Measurements from ENCODE around the gene ADM5. TPM values are rescaled to one million over a fixed set of nuclear protein-coding genes. Genes with fewer than 3 reads are reported as not detected.

Gene ADM5
- polyA plus RNA-seq, 3 donors: 1.2 TPM; not detected in 2

DNA sequence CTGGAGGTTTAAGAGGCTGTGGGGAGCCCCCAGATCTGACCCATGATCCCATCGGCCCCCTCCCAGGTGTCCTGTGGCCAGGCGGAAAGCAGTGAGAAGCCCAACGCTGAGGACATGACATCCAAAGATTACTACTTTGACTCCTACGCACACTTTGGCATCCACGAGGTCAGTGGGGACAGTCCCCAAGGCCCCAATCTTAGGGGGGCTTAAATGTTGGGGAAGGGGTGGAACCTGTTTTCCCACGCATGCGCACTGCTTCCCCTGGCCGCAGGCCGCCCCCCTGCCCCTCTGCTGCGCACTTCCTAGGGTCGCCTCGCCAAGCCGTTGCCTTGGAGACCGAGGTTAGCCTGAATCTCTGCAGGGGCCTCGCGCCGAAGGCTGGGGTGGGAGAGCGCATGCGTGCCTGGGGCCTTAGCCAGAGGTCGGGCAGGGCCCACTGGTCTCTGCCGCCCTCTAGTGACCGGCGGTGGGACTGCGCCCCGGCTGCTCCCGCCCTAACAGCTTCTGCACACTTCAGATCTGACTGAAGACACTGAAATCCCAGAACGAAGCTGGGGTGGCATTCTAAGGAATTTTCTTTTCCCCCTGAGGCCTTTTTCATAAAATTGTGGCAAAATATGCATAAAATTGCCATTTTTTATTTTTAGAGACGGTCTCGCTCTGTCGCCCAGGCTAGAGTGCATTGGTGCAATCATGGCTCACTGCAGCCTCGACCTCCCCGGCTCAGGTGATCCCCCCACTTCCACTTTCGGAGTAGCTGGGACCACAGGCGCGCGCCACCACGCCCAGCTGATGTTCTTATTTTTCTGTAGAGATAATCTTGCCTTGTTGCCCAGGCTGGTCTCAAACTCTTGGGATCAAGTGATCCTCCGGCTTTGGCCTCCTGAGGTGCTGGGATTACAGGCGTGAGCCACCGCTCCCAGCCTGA is 8.7 kb upstream of the ADM5 start:
- peaks cover 25% of the 10 kb centered on the region for H4K20me1 ChIP-seq (ENCODE audit: insufficient read depth, low read length)
- Mint-ChIP-seq H3K36me3 (peaks cover 35 to 46% of the 10 kb centered on the region in 2 donors), H3K27ac (peak overlapping the region in 3 of 7 donors; percentile 27 to 84 (median 73)), H3K4me1 (peaks cover 18% of the 10 kb centered on the region), H3K4me3 (no peak overlapping the region), H3K27me3 (ENCODE audit: low read depth in 3 of 3) (peaks cover 0 to 7% (median 0%) of the 10 kb centered on the region in 3 donors), H3K9me3 (peaks cover 0 to 2% (median 0%) of the 10 kb centered on the region in 7 donors)
- H2AFZ ChIP-seq (ENCODE audit: insufficient read depth, low read depth, low read length, poor library complexity, severe bottlenecking): peak overlapping the region; percentile 73
- peaks cover 23 to 37% of the 10 kb centered on the region in 2 donors for H3K4me1 ChIP-seq (ENCODE audit: control insufficient read depth in 1 of 2, insufficient read depth in 2 of 2, low read length in 2 of 2)
- WGBS (ENCODE audit: insufficient coverage): 40% methylated on average over 34 of the region's 40 CpGs
- no peaks in the 10 kb centered on the region for H3K27me3 ChIP-seq (ENCODE audit: control insufficient read depth in 2 of 2, insufficient read depth in 2 of 2, low read length in 2 of 2)
- H3K9ac ChIP-seq (ENCODE audit: insufficient read depth, low read length, poor library complexity, severe bottlenecking): no peak overlapping the region
- intact Hi-C loops (cut with micrococcal nuclease): no loop called here
- peak; percentile 85 to 92 (median 86) for DNase-seq
- TF ChIP-seq, protein P1, sequence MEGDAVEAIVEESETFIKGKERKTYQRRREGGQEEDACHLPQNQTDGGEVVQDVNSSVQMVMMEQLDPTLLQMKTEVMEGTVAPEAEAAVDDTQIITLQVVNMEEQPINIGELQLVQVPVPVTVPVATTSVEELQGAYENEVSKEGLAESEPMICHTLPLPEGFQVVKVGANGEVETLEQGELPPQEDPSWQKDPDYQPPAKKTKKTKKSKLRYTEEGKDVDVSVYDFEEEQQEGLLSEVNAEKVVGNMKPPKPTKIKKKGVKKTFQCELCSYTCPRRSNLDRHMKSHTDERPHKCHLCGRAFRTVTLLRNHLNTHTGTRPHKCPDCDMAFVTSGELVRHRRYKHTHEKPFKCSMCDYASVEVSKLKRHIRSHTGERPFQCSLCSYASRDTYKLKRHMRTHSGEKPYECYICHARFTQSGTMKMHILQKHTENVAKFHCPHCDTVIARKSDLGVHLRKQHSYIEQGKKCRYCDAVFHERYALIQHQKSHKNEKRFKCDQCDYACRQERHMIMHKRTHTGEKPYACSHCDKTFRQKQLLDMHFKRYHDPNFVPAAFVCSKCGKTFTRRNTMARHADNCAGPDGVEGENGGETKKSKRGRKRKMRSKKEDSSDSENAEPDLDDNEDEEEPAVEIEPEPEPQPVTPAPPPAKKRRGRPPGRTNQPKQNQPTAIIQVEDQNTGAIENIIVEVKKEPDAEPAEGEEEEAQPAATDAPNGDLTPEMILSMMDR (IDR thresholded peaks at IDR 0.05): peak; percentile 97
- peaks cover 37% of the 10 kb centered on the region for H3K79me2 ChIP-seq (ENCODE audit: insufficient read depth, low read length)
- peak overlapping the region in 2 of 3 experiments; percentile 8 to 68 for H3K4me3 ChIP-seq (replicated peaks in 1 of 3; ENCODE audit: low read depth in 2 of 3, low read length in 3 of 3)
- H3K27ac ChIP-seq (ENCODE audit: low read depth in 1 of 2, low read length in 2 of 2): peak overlapping the region in 1 of 2 donors; percentile 45
- H3K36me3 ChIP-seq (replicated peaks in 1 of 2; ENCODE audit: control insufficient read depth in 1 of 2, insufficient read depth in 2 of 2, low read length in 2 of 2): peaks cover 26 to 39% of the 10 kb centered on the region in 2 donors
- H3K9me3 ChIP-seq (replicated peaks in 1 of 2; ENCODE audit: control insufficient read depth in 1 of 2, insufficient read depth in 1 of 2, low read length in 2 of 2): no peaks in the 10 kb centered on the region
- peak overlapping the region; percentile 75 for H3K4me2 ChIP-seq (replicated peaks; ENCODE audit: extremely low read depth, low read length, poor library complexity, severe bottlenecking)

DNA sequence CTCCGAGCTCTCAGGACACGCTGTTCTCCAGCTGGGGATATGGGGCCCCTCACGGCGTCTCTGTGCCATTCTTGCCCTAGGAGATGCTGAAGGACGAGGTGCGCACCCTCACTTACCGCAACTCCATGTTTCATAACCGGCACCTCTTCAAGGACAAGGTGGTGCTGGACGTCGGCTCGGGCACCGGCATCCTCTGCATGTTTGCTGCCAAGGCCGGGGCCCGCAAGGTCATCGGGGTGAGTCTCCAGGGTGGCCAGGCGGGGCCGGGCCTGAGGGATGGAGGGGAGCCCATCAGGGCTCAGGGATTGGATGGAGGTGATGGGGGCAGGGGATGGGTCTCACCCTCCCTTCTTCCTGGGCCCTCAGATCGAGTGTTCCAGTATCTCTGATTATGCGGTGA is 7.6 kb upstream of the ADM5 start:
- H3K4me1 Mint-ChIP-seq: peaks cover 14% of the 10 kb centered on the region

More for the DNA sequence above, 7.6 kb upstream of the ADM5 start:
- Mint-ChIP-seq H3K27me3 (ENCODE audit: low read depth in 3 of 3) (peaks cover 0 to 6% (median 0%) of the 10 kb centered on the region in 3 donors), H3K36me3 (peaks cover 41 to 53% of the 10 kb centered on the region in 2 donors), H3K27ac (peak overlapping the region in 3 of 7 donors; percentile 13 to 72 (median 46)), H3K4me3 (no peak overlapping the region), H3K9me3 (peaks cover 0 to 2% (median 0%) of the 10 kb centered on the region in 7 donors)
- no peak overlapping the region for H3K27ac ChIP-seq (ENCODE audit: low read depth in 1 of 2, low read length in 2 of 2)
- intact Hi-C loops (cut with micrococcal nuclease): no loop called here
- WGBS (ENCODE audit: insufficient coverage): 97% methylated on average over 15 of the region's 19 CpGs
- no peaks in the 10 kb centered on the region for H3K27me3 ChIP-seq (ENCODE audit: control insufficient read depth in 2 of 2, insufficient read depth in 2 of 2, low read length in 2 of 2)
- H3K4me1 ChIP-seq (ENCODE audit: control insufficient read depth in 1 of 2, insufficient read depth in 2 of 2, low read length in 2 of 2): peaks cover 18 to 33% of the 10 kb centered on the region in 2 donors
- H2AFZ ChIP-seq (ENCODE audit: insufficient read depth, low read depth, low read length, poor library complexity, severe bottlenecking): no peak overlapping the region
- no peak overlapping the region for H3K9ac ChIP-seq (ENCODE audit: insufficient read depth, low read length, poor library complexity, severe bottlenecking)
- no peak overlapping the region for H3K4me2 ChIP-seq (replicated peaks; ENCODE audit: extremely low read depth, low read length, poor library complexity, severe bottlenecking)
- H4K20me1 ChIP-seq (ENCODE audit: insufficient read depth, low read length): peaks cover 25% of the 10 kb centered on the region
- no peak for DNase-seq
- no peak overlapping the region for H3K4me3 ChIP-seq (replicated peaks in 1 of 3; ENCODE audit: low read depth in 2 of 3, low read length in 3 of 3)
- TF ChIP-seq, protein P1 (IDR thresholded peaks at IDR 0.05): no peak
- peaks cover 37% of the 10 kb centered on the region for H3K79me2 ChIP-seq (ENCODE audit: insufficient read depth, low read length)
- H3K9me3 ChIP-seq (replicated peaks in 1 of 2; ENCODE audit: control insufficient read depth in 1 of 2, insufficient read depth in 1 of 2, low read length in 2 of 2): no peaks in the 10 kb centered on the region
- peaks cover 33 to 47% of the 10 kb centered on the region in 2 donors for H3K36me3 ChIP-seq (replicated peaks in 1 of 2; ENCODE audit: control insufficient read depth in 1 of 2, insufficient read depth in 2 of 2, low read length in 2 of 2)

All from CD14-positive monocyte (primary cell).